Muscle of back (tissue), 11 donors: ENCODE results near the gene TANGO2. TPM values are rescaled to one million over a fixed set of nuclear protein-coding genes. Genes with fewer than 3 reads are reported as not detected.

Experiments used
- DNase-seq, 3 donors: peaks; one replicate each; pipeline versions ENCODE4 v3.0.0 to v3.0.0-alpha.2; 2013
- polyA plus RNA-seq, 10 donors: library from polyadenylated mRNA; unstranded; fragments of 120-200 nt; gene quantifications; one replicate each; pipeline ENCODE4 v1.2.1, GENCODE V29; 2013; ENCODE audit not compliant: insufficient read length in 10 of 10

The TANGO2 gene
- polyA plus RNA-seq, 10 donors, result 7.5 to 11.8 (median 9.6) TPM

DNA sequence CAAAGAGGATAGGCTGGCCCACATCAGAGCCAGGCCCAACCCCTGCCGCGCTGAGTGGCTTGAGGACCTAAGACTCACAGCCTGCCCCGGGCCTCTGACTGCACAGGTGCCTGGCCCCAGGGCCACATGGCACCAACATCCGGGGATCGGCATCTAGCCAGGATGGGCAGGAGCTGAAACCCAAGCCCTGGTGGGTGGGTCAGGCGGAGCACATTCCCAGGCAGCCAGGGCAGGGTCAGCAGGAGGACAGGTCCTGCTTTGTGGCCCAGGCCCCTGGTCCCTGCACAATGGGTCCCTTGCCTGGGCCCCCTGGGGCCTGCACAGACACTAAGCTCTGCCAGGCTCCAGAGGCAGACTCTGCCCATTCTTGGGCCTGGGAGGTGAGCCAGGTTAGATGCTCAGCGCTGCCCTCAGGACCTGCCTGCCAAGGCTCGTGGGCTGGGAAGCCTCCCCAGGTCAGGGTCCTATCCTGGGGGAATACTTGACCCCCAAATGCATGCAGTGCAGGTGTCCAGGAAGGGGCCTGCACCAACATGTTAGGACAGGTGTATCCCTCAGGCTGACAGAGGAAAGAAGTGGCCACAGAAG, 37.8 kb upstream of the TANGO2 start:
- DNase-seq, result peak in 1 of 3 donors; percentile 66

DNA sequence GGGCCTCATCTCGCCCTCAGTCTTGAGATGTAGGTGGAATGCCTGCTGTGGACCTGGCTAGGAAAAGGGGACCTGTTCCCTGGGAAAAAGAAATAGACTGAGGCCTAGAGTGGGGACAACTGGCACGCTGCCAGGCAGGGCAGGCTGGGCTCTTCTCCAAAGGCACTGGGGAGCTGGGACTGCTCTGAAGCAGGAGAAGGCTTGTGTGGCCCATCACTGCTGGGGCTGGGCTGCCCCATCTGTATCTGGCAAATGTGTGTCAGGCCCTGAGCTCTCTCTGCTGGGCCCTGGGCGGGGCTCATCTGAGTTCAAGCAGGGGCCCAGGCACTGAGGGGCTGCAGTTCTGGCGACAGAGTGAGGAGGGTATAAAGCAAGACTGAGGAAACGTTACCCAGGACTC, 37.2 kb upstream of the TANGO2 start:
- no peak for DNase-seq

DNA sequence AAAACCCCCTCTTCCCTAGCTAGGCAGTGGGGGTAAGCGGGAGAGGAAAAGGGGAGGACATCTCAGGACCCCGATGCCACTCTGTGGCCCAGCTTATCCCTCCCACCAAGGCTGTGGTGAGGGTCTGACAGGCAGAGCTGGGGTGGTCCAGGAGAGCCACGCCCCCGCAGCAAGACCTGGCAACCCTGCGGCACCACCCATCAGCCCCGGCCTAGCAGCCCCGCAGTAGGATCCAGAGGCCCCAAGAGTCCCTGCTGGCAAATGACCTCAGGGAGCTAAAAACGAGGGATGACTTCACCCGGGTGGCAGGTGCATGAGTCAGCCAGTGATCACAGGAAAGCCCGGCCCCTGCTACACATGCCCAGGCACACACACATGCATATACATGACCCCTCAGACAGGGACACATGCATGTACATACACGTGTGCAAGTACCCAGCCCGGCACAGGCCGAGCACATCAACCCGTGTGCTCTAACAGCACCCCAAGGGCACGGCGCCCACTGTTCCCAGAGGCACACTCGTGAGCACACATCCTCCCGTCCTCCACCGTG, 36.6 kb upstream of the TANGO2 start:
- peak in 2 of 3 donors; percentile 51 to 72 for DNase-seq

DNA sequence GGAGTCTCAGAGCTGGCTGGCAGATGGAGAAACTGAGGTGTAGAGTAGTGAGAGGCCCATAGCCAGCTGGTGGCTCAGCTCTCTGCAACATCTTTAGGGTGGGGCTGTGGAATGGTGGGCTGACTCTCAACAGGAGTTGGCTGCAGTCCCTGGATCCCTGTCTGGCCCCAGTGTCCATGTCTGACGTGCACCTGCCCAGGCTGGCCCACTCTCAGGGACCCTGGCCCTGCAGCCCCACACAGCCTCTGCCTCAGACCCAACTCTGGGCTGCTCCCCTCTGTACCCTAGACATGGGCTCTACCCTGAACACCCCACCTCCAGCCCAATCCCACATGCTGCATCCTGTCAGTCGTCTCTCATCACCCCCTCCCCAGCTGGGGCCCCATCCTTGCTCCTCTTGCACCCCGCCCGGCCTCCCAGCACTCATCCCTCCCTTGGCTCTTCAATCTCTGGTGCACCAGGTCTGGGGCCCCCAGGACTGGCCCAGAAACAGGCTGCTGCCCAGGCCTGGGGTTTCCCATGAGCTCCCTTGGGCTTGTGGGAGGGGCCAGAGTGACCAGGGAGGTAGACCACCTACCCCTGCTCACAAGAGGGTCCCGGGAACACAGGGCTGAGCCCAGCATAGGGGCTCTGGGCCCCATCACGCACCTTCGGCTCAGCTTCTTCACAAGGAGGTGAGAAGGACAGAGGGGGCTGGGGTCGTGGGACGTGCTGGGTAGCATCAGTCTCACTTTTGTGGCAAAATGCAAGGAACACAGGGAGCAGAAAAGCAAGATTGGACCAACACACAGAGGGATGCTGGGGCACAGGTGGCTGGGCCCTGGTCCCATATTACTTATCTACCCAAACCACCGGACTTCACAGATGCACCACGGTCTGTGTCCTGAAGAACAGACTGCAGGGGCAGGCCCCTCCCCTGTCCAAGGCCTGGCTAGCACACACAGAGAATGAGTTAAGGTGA, 35.8 kb upstream of the TANGO2 start:
- no peak for DNase-seq

DNA sequence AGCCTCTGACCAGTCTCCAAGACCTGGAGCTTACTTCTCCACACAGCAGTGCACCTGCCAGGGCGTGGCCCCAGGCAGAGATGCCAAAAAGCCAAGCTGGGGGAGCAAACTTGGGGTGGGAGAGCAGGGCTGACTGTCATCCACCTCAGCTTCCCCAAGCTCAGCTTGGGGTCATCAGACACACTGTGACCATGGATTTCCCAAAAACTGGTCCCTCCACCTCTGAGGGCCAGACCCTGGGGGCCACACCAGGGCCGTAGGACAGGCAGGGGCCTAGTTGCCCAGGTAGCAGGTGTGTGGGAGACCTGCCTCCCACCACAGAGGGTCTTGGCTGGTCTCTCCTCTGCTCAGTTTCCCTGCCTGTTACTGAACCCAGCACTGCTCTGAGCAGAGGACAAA, 34.9 kb upstream of the TANGO2 start:
- DNase-seq, result no peak

DNA sequence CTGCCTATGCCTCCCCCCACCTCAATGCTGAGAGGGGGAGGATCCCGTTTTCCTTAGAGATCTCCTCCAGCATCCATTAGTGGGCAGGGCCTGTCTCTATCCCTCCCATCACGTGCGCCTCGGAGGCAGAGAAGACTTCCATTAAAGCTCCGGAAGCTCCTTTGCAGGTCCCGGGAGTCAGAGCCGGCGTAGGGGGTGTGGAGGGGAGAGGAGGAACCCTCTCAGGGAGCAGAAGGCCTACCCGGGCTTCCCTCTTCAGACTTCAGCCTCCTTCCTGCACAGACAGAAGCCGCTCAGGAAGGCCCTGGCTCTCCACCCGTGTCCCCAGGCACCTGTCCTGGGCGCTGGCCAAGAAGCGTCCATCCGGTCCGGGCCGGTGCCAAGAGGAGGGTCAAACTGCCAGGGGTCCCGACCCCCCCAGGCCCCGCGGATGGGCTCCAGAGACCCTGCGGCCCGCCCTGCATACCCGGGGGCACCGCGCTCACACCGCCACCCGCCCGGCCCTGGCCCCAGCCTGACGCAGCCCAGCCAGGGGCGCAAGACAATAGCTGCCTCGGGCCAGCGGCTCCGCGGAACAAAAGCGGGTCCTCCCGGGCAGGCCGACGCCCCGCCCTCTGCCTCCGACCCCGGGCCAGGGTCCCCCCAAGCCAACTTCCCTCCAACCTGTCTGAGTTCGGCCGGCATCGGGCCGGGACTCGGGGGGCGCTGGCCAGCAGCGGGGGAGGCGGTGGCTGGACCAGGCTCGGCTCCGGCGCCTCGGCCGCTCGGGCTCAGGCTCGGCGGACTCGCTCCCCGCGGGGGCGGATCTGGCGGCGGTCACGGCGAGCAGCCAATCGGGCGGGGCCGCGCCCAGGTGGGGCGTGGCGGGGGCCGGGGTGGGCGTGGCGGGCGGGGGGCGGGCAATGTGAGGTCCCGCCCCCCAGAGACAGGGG, 34.2 kb upstream of the TANGO2 start:
- DNase-seq, result peak in 2 of 3 donors; percentile 78 to 90

DNA sequence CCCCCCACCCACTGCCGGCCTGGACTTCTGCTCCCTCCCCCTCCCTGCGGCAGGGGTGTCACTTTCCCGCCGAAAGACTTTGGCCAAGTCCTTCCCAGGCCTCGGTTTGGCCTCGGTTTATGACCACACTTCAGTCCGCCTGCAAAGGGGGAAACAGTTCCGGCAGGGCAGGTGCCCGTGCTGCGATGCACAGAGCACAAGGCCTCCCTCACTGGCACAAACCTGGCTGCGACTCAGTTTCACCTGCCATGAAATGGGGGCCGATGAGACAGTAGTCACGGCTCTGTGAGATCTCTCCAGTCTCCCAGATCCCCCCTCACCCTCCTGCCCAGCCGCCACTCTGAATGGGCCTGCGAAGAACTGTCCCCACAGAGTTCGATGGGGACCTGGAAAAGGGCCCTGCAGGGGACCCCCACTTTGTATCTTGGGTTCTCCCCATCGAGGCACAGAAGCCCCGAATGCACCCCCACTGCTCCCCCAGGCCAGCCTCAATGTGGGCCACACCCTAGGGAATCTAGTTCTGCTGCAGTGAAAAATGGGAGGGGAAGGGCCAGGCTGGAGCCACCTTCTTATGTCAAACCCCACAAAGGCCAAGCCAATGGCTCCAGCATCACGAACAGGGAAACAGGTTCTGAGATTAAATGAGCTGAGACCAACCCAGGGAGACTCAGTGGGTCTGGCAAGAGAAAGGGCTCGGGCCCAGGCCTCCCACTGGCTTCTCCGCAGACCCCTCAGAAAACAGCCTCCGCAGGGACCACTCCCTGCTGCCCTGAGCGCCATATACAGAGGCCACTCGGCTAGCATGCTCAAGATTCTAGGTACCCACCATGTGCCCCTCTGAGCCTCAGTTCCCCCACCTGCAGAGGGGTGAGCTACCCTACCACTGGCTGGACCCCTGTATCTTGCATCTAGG, 33.3 kb upstream of the TANGO2 start:
- DNase-seq, result peak in 1 of 3 donors; percentile 68

DNA sequence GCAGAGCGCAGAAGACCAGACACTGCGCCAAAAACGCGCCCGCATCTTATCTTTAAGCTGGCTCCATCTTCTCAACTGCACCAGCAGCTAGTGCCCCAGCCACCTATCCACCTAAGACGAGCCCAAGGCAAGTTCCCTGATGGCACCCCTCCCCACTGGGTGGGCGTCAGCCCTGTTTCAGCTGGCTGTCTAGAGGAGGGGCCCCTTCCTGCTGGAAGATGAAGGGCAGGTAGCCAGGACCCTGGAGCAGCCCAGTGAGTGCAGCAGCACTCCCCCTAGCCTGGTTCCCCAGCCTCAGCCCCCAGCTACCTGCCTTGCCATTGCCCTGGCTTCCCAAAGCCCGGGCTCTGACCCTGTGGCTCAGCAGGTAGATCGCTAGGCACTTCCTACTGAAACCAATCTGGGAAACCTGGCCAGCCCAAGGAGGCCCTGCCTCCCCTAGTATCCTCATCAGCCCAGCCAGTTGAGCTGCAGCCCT, 32.5 kb upstream of the TANGO2 start:
- DNase-seq, result no peak

DNA sequence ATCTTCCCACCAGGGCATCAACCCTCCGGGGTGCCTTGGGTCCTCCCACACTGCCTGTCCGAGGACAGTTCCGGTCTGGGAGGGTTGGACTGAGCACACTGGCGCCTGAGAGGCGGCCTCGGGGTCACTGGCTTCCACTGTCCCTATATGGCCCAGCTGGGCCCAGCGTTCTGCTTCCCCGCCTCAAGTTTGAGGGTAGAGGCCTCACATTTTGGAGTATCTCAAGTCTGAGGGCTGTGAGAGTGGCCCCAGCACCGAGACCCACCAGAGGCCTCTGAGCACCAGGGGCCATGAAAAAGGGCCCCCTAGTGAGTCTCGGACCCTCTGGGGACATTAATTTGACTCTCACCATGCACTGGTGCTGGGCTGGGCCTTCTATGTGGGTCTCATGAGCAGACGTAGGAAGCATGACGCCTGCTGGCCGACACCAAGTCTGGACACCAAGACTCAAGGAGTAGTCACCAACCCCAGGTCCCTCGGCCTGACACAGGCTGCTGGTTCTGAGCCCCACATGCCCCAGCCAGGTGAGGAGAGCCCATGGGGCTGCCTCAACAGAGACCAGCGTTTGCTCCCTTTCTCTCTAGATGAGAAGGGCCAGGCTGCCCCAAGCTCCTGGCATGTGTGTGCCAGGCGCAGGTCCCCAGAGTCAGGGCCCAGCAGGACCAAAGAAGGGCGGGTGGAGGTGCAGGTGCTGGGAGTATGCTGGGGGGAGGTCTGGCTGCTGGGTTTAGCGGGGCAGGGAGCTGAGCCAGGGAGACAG, 31.8 kb upstream of the TANGO2 start:
- DNase-seq, result no peak

DNA sequence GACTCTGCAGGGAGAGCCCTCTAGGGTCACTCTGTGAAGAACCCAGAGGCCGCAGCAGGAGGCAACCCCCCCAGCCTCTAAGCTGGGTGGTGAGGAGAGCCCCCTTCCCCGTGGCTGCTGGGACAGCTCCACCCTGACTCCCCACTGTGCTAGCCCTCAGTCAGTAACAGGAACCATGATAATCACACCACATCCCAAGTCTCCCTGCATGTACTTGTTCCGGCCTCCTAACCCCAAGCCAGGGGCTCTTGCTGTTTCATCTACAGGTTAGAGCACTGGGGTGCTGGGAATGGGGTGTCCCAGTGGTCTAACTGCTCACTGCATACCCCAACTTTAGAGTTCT, 31.2 kb upstream of the TANGO2 start:
- no peak for DNase-seq

DNA sequence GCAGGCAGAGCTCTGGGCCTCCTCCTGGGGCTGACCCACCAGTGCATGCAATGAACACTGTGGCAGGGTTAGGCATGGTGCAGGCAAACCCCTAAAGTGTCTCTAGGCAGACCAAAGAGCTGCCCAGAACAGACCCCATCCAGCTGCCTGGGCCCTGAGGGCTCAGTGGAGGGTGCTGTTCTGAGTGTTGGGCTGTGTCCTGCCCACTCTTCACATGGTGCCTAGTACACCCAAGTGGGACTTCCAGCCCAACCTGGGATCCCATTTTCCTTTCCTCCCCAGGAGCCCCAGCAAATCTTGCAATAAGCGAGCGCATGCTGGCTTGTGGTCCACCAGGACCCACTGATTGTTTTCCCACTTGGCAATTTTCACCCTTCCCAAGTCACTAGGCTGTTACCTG, 30.7 kb upstream of the TANGO2 start:
- no peak for DNase-seq

DNA sequence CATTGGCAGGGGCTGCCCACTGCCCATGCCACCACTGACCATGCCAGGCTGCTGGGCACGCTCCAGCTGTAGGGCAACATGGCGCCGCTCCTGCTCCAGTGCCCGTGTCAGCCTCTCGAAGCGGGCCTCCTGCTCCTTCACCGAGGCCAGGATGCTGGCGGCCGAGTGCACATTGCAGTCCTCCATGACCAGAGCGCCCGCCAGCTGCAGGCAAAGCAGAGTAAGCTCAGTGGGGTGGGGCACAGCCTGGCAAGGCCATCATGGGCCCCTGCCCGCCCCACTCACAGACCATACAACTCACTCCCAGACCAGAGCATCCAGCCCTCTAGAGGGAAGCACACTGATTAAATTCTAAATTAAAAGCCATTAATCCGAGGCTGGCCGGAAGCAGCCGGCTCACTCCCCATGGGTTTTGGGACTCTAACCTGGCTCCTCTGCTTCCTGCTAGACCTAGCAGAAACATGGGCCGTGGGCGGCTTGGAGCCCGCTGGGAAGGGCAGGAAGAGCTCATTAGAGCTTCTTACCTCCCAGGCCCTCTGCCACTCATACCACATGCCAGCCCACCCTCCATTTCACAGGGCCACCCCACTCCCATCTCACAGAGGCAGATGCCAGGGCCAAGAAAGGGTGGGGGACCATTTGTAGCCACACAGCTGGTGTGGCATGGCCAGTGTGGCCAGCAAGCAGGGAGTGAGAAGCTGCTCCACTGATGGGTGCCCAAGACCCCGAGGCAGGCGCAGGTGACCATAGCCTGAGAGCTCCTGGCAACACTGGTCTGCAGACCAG, 30.1 kb upstream of the TANGO2 start:
- DNase-seq, result no peak

DNA sequence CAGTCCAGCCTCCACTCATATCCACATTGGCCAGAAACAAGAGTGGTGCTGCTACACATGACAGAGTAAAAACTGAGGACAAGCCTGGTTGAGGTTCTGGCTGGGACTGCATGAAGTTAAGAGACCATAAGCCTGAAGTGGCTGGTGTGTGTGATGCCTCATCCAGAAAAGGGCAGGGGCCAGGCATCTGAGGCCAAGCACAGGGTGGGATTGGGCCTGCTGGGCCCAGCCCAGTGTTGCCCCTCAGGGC, 29.6 kb upstream of the TANGO2 start:
- no peak for DNase-seq

DNA sequence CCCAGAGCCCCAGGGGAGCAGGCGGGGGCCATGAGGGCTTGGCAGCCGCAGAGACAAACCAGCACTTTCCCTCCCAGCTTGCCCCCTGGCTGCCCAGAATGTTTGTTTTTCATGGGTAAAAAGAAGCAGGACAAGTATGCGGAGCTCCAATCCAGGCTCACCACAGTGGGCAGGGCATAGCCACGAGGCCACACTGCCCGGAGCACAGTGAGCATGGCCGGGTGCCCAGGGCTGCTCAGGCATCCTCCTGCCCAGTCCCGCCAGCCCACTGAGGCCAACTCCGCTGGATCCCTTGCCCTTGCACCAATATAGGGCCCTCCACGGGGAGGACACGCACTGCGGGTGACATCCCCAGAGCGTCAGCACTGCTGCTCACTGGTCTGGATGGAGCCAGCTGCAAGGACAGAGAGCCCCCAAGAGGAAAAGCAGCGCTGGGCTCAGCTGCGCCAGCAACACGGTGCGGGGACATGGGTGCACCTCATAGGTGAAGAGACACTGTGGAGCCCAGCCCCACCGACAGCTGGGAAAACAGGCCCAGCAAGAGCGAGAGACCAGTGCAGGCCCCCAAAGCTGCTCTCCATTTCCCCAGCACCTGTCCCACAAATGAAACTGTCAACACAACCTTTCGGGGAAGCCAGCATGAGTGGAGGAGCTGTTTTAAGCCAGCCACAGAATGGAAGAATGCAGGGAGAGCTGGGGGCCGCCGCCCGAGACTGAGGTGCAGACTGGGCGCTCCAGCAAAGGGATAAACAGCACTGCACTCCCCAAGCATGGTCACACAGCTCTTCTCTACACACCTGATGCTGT, 29.1 kb upstream of the TANGO2 start:
- no peak for DNase-seq

DNA sequence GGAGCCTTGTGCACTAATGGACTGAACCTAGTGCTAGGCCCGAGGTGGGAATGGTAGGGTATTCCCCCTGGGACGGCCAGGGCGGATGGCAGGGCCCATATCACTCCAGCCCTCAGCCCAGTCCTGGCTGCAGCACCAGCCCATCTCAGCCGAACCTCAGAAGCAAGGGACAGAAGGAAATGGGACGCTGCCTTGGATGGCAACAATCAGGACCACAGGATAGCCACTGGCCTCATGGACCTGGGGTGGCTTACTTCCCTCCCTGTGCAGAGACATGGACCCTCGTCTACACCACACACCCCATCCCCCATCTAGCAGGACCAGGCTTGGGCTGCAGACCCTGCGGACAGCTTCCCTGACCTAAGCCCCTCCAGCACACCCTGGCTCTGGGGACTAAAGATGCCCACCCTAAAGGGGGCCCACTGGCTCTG, 28.4 kb upstream of the TANGO2 start:
- DNase-seq, result no peak

DNA sequence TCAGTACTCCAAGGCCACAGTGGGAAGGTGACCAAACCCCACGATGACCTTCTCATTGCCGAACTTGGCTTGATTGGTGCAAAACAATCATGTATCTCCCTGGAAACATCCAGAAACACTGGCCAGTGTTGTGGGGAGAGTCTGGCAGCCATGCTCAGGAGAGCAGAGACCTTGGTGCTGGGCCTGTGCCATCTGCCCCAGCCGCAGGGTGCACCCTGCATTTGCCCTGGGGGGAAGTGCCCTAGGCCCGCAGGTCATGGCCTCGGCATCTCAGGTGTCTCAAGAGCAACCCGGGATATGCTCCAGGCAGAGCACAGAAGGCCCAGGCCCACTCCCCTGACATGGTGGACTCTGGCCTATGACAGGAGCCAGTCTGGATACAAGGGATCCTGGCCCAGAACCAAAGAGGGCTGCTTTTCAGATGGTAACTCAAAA, 28.0 kb upstream of the TANGO2 start:
- DNase-seq, result no peak

DNA sequence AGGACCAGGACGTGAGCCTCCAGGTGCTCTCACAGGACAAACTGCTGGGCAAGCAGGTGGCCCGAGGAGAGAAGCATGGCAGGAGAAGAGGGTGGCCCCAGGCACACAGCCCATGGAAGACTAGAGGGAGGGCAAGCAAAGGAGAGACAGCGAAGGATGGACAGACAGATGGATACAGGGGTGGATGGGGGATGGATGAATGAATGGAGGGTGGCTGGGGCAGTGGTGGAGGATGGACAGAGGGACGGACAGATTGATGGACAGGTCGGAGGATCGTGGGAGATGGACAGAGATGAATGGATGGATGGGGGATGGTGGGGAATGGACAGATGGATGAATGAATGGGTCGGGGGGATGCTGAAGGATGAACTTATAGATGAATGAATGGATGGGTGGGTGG, 27.0 kb upstream of the TANGO2 start:
- DNase-seq, result no peak

DNA sequence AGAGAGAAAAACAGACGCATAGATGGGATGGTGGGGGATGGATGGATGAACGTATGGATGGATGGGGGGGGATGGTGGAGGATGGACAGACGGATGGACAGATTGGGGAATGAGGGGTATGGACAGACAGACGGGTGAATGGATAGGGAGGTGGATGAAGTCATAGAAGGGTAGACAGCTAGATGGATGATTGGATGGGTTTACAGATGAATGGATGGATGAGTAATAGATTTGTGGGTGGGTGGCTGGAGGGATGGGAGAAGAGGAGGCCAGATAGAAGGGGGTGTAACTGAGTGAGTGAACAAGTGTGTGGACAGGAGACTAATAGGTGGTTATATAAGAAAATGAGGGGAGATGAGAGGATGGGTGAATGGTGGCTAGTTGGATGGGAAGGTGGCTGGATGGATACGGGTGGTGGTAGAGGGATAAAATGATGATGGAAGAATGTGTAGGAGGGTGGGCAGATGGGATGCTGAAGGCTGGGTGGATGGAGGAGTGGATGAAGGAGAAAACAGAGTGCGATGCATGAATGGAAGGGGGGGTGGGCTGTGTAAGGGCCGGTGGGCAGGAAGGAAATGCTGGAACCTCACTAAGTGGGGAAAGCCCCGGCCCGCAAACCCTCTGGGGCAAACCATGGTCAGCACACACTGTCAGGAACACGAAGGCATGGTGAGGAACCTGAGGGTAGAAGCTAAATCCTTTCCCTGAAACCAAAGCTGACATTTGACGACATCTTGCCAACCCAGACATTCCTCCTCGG, 25.9 kb upstream of the TANGO2 start:
- no peak for DNase-seq
